Subcutaneous abdominal adipose tissue (tissue), 5 donors: ENCODE measurements around the gene PTPRU.

Source experiments
- H3K27ac ChIP-seq: one replicate; pipeline ENCODE4 v1.7.0; 2013; ENCODE audit warnings: low read depth, mild to moderate bottlenecking, inconsistent platforms, low read length, moderate library complexity
- H3K27me3 ChIP-seq, 5 donors: one replicate each; pipeline ENCODE4 v1.7.0; 2013; ENCODE audit warnings: low read length in 5 of 5, inconsistent platforms in 1 of 5; ENCODE audit not compliant: control insufficient read depth in 5 of 5, insufficient read depth in 4 of 5
- H3K36me3 ChIP-seq, 5 donors: one replicate each; pipeline ENCODE4 v1.7.0; 2013; ENCODE audit warnings: low read length in 5 of 5; ENCODE audit not compliant: control insufficient read depth in 5 of 5, insufficient read depth in 5 of 5
- H3K4me1 ChIP-seq, 5 donors: one replicate each; pipeline ENCODE4 v1.7.0; 2013; ENCODE audit warnings: low read length in 5 of 5, mild to moderate bottlenecking in 3 of 5, moderate library complexity in 1 of 5; ENCODE audit not compliant: control insufficient read depth in 5 of 5, insufficient read depth in 5 of 5
- H3K4me3 ChIP-seq, 5 donors: one replicate each; pipeline ENCODE4 v1.7.0; 2013; ENCODE audit warnings: low read length in 5 of 5, low read depth in 1 of 5
- H3K9ac ChIP-seq, 5 donors: one replicate each; pipeline ENCODE4 v1.7.0; 2013; ENCODE audit warnings: low read length in 5 of 5, mild to moderate bottlenecking in 4 of 5, moderate library complexity in 3 of 5
- H3K9me3 ChIP-seq, 5 donors: one replicate each; pipeline ENCODE4 v1.7.0; 2013; ENCODE audit warnings: low read length in 5 of 5; ENCODE audit not compliant: control insufficient read depth in 5 of 5
- donor health status: healthy.
- donor health status: healthy.
- donor health status: healthy.
- donor health status: healthy.
- donor health status: healthy.

The PTPRU gene

DNA sequence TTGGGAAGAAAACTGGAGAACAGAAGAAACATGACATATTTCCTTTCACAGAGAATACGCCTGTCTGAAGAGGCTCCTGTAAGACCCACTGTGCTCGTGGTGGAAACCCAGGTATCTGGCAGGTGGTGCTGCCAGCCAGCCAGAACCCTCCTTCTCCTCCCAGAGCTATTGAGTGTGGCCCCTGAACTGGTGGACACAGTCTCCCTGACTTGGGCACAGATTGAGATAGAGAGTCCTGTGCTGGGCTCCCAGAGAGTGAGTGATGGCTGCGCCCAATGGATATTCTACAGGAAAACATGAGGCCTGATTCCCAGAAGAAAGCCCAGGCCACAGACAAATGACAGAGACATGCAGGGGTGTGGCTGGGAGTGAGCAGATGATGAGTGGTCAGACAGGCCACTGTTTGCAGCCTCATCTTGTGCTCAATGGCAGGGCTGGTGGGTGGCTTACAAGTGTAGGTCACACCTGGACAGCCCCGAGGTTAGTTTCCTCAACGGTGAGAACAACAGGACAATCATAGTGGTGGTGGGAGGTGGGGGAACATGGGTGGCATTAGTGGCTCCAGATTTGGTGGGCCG is 127.9 kb downstream of the PTPRU start:
- H3K4me3 ChIP-seq, result no peak overlapping the region
- no peaks in the 10 kb centered on the region for H3K4me1 ChIP-seq
- peaks cover 0 to 9% (median 4%) of the 10 kb centered on the region in 5 donors for H3K9me3 ChIP-seq
- no peak overlapping the region for H3K27ac ChIP-seq
- H3K9ac ChIP-seq, result no peak overlapping the region
- no peaks in the 10 kb centered on the region for H3K36me3 ChIP-seq
- H3K27me3 ChIP-seq, result peaks cover 0 to 21% (median 10%) of the 10 kb centered on the region in 5 donors

DNA sequence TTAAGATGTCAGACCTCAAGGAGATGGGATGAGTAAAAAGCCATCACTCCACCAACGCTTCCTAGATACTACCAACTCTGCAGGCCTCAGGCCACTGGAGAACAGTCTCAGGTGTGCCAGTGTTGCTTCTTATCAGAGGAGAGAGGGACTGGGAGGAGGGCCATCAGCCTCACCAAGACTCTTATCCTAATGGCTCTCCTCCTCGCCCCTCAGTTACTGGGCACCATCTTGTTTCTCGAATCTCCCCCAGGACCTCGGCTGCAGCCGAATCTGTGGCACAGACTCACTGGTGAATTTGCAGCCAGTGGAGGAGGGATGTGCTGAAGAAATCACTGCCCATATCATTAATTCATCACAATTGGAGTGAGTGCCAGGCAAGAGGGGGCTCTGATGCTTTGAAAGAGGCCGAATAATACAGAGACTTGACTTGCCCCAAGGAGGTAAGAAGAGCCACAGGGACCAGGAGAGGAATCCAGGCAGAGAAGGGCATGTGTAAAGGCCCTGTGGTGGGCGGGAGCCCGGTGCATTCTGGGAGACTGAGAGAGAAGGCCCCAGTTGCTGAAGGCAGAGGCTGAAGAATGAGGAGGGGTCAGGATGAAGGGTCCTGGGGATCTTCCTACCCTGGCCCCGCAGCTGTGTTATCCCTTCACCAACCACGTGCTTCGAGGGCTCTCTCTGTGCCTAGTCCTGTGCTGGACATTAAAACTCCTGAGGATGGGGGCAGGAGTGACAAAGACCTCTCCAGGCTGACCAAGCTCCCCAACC is 129.8 kb downstream of the PTPRU start:
- H3K4me3 ChIP-seq, result no peak overlapping the region
- no peak overlapping the region for H3K9ac ChIP-seq
- H3K27me3 ChIP-seq, result peaks cover 3 to 24% (median 13%) of the 10 kb centered on the region in 5 donors
- no peak overlapping the region for H3K27ac ChIP-seq
- H3K36me3 ChIP-seq, result no peaks in the 10 kb centered on the region
- H3K9me3 ChIP-seq, result peaks cover 0 to 9% (median 4%) of the 10 kb centered on the region in 5 donors
- H3K4me1 ChIP-seq, result no peaks in the 10 kb centered on the region

DNA sequence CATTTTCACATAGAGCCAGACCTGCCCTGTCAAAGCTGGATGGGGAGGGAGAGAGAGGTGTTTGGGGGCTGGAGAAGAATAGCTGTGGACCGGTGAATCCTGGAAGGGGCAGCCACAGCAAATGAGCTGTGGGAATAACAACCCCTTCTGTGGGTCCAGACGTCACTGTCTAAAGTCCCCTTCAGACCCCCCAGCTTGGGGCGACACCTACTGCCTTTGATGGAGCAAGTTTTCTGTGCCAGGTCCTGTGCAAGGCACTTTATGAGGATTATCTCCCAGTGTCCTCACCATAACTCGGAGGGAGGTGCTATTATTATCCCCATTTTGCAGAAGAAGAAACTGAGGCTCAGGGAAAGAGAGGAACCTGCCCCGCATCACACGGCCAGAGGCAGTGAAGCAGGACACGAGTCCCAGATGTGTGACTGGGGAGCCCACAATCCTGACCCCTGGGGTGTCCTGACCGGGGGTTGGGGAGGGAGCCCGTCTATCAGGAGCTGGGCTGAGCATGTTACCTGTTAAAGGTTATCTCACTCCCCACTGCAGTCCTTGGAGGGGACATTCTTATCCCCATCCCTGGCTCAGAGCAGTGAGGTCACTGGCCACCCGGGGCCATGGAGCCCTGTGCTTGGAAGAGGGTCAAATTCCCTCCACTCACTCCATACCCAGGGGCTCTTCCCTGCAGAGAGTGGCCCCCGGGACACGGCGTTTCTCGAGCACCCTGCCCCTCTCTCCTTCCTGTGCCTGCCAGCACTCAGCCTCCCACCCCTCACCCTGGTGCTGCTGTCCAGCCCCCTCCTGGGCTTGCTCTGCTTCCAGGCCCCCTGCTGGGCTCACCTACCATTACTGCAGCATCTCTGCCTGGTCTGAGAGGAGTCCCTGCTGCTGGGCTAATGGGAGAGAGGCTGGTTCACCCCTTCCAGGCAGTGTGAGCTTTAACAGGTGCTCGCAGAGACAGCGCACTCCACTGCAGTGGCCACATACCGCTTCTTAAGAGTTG is 132.9 kb downstream of the PTPRU start:
- H3K4me1 ChIP-seq, result no peaks in the 10 kb centered on the region
- peaks cover 7 to 14% (median 9%) of the 10 kb centered on the region in 5 donors for H3K27me3 ChIP-seq
- no peak overlapping the region for H3K27ac ChIP-seq
- no peaks in the 10 kb centered on the region for H3K36me3 ChIP-seq
- no peak overlapping the region for H3K9ac ChIP-seq
- H3K9me3 ChIP-seq, result peaks cover 0 to 9% (median 4%) of the 10 kb centered on the region in 5 donors
- H3K4me3 ChIP-seq, result no peak overlapping the region

DNA sequence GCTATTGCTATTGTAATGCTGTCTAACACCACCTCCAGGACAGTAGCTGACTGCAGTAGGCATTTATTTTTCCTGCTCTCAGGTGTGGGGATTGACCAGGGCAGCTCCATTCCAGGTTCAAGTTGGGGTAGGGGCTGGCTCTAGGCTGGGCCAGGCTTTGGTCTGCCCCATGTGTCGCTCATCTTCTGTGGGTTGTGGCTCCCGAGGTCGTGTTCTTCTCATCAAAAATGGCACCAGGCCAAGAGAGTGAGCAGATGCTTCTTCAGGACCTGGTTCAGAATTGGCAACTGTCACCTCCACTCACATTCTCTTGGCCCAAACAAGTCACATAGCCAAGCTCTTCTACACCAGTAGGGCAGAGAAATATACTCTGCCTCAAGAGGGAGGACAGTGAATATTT is 133.7 kb downstream of the PTPRU start:
- H3K4me1 ChIP-seq, result no peaks in the 10 kb centered on the region
- no peaks in the 10 kb centered on the region for H3K36me3 ChIP-seq
- no peak overlapping the region for H3K4me3 ChIP-seq
- H3K27ac ChIP-seq, result no peak overlapping the region
- H3K27me3 ChIP-seq, result peaks cover 7 to 14% (median 9%) of the 10 kb centered on the region in 5 donors
- H3K9ac ChIP-seq, result no peak overlapping the region
- peaks cover 0 to 11% (median 7%) of the 10 kb centered on the region in 5 donors for H3K9me3 ChIP-seq

DNA sequence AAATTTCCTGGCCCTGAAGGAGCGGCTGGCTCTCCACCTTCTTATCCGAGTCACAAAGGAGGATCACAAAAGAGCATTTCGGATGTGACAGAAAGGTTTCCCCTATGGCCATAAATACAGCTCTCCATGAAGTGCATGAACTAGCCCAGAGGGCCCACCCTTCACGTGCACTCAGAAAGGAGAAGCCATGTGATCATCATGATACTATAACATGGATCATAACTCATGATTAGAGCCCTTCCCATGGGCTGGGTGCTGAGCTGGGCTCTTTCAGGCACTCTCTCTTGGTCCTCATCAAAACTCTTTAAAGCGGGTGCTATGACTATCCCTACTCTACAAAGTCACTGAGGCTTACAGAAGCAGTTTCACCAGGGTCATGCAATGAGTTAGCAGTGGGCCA is 135.0 kb downstream of the PTPRU start:
- H3K4me1 ChIP-seq, result no peaks in the 10 kb centered on the region
- peaks cover 0 to 14% (median 7%) of the 10 kb centered on the region in 5 donors for H3K9me3 ChIP-seq
- H3K9ac ChIP-seq, result no peak overlapping the region
- H3K27me3 ChIP-seq, result peaks cover 7 to 14% (median 9%) of the 10 kb centered on the region in 5 donors
- no peak overlapping the region for H3K27ac ChIP-seq
- no peak overlapping the region for H3K4me3 ChIP-seq
- no peaks in the 10 kb centered on the region for H3K36me3 ChIP-seq

DNA sequence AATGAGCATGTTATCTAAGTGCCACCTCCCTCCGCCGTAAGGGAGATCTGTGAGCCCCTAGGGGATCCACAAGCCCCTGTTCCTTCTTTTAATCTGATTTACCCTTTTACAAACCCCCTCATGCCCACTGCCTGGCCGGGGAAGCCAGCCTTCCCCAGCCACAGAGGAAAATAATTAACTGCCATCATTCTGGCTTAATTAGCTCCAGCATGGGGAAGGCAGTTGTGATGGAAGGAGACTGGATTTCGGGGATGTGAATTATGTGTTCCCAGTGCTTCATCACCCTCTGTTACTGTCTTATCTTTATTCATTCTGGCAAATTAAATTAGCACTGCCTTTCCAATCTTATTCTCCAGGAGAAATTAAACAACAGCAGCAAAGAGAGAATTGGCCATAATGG is 135.8 kb downstream of the PTPRU start:
- peaks cover 7 to 14% (median 9%) of the 10 kb centered on the region in 5 donors for H3K27me3 ChIP-seq
- H3K9ac ChIP-seq, result no peak overlapping the region
- H3K4me3 ChIP-seq, result no peak overlapping the region
- H3K4me1 ChIP-seq, result no peaks in the 10 kb centered on the region
- peaks cover 0 to 14% (median 7%) of the 10 kb centered on the region in 5 donors for H3K9me3 ChIP-seq
- no peaks in the 10 kb centered on the region for H3K36me3 ChIP-seq
- no peak overlapping the region for H3K27ac ChIP-seq
